ENCODE results near the gene SLC22A3.

The SLC22A3 gene

DNA sequence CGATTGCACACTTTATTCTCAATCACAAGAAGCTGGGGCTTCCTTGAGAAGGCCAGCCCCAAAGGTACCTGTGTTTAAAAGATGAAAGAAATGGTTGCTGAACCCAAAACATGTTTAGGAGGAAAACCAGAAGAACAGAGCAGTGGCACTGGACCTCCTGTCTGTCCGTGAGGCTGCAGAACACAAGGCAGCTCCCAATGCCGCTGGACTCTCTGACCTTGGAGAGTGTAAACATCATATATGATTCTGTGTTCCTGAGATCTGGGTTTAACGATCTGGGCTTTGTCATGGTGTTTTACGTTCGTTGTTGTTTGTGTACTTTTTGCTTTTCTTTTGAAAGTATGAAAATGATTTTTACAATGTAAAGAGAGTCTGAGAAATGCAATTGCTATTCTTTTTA lies 106.1 kb downstream of the SLC22A3 start:
- Histone ChIP-seq H3K27me3 (ENCODE audit: control insufficient read depth, low read length) (no peaks in the 10 kb centered on the region), H3K36me3 (ENCODE audit: control insufficient read depth, low read length) (no peaks in the 10 kb centered on the region), H3K4me1 (ENCODE audit: control insufficient read depth, low read length) (no peaks in the 10 kb centered on the region), H3F3A (ENCODE audit: control insufficient read depth, insufficient read depth) (no peaks in the 10 kb centered on the region), H3K27ac (ENCODE audit: low read depth, low read length) (no peak overlapping the region), H3K79me2 (ENCODE audit: control insufficient read depth, low read length) (no peaks in the 10 kb centered on the region), H3K4me2 (ENCODE audit: low read length) (no peak overlapping the region), H3K9me2 (replicated peaks; ENCODE audit: control insufficient read depth, low read length) (no peaks in the 10 kb centered on the region), H3K9me3 (ENCODE audit: control insufficient read depth, insufficient read depth, low read length) (no peaks in the 10 kb centered on the region), H4K20me1 (ENCODE audit: control insufficient read depth, insufficient read depth, low read depth, low read length) (no peaks in the 10 kb centered on the region), H3K4me3 (ENCODE audit: low read length) (no peak overlapping the region)
- no peak for TF ChIP-seq EZH2phosphoT487 (IDR thresholded peaks at IDR 0.05; ENCODE audit: borderline replicate concordance, low read length)

DNA sequence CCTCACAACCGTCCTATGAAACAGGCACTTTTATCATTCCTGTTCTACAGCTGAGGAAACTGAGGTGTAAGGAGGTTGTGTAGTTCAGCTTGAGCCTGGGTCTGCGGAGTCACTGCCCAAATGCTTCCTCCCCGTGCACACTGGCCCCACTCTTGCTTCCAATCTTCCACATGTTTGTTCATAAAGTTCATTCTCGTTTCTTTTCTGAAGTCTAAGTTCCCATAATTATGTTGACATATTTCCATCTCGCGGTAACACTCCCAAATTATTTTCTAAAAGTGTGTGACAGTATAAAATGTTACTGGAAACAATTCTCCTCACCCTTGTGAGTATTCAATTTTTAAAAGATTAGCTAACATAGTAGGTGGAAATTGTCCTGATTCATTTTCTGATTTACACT lies 106.9 kb downstream of the SLC22A3 start:
- Histone ChIP-seq H3K4me1 (ENCODE audit: control insufficient read depth, low read length) (no peaks in the 10 kb centered on the region), H3F3A (ENCODE audit: control insufficient read depth, insufficient read depth) (no peaks in the 10 kb centered on the region), H3K4me3 (ENCODE audit: low read length) (no peak overlapping the region), H3K9me3 (ENCODE audit: control insufficient read depth, insufficient read depth, low read length) (no peaks in the 10 kb centered on the region), H4K20me1 (ENCODE audit: control insufficient read depth, insufficient read depth, low read depth, low read length) (no peaks in the 10 kb centered on the region), H3K27me3 (ENCODE audit: control insufficient read depth, low read length) (no peaks in the 10 kb centered on the region; the same call in 1 of the 2 replicates), H3K27ac (ENCODE audit: low read depth, low read length) (no peak overlapping the region), H3K36me3 (ENCODE audit: control insufficient read depth, low read length) (no peaks in the 10 kb centered on the region), H3K79me2 (ENCODE audit: control insufficient read depth, low read length) (no peaks in the 10 kb centered on the region), H3K4me2 (ENCODE audit: low read length) (no peak overlapping the region), H3K9me2 (replicated peaks; ENCODE audit: control insufficient read depth, low read length) (no peaks in the 10 kb centered on the region)
- TF ChIP-seq, protein P1, sequence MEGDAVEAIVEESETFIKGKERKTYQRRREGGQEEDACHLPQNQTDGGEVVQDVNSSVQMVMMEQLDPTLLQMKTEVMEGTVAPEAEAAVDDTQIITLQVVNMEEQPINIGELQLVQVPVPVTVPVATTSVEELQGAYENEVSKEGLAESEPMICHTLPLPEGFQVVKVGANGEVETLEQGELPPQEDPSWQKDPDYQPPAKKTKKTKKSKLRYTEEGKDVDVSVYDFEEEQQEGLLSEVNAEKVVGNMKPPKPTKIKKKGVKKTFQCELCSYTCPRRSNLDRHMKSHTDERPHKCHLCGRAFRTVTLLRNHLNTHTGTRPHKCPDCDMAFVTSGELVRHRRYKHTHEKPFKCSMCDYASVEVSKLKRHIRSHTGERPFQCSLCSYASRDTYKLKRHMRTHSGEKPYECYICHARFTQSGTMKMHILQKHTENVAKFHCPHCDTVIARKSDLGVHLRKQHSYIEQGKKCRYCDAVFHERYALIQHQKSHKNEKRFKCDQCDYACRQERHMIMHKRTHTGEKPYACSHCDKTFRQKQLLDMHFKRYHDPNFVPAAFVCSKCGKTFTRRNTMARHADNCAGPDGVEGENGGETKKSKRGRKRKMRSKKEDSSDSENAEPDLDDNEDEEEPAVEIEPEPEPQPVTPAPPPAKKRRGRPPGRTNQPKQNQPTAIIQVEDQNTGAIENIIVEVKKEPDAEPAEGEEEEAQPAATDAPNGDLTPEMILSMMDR (IDR thresholded peaks at IDR 0.05; ENCODE audit: low read depth, low read length, poor library complexity, severe bottlenecking) = no peak
- TF ChIP-seq EZH2phosphoT487 (IDR thresholded peaks at IDR 0.05; ENCODE audit: borderline replicate concordance, low read length) = no peak

DNA sequence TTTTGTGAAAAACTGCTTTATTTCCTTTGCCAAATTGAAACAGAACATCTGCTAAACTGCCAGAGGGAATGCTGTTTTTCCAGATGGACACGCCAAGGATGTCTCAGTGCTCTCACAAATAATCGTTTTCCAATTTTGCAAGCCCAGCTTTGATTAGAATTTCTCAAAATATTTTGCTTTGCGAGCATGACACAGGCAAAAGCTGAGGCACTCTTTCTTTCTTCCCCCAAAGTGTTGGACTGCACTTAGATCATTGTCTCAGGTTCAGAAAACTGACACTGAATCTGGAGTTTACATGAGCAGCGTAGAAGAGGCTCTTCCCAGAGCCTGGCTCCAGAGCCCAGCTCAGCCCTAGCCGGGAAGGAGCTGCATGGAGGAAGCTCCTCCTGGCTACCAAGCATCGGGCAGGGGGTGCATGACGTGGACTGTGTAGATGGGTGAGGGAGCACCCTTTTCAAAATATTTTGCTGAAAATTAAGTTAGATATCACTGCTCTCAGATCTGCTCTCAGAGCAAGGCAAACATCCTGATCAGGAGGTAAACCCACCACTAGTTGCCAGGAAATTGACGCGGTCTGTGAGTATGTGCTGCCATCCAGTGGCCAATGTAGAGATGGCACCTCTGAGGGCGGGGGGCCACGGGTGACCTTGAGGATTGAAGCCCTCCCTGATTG lies 107.5 kb downstream of the SLC22A3 start:
- H3K36me3 ChIP-seq (ENCODE audit: control insufficient read depth, low read length) = no peaks in the 10 kb centered on the region
- no peaks in the 10 kb centered on the region for H4K20me1 ChIP-seq (ENCODE audit: control insufficient read depth, insufficient read depth, low read depth, low read length)
- TF ChIP-seq, protein P1 (IDR thresholded peaks at IDR 0.05; ENCODE audit: low read depth, low read length, poor library complexity, severe bottlenecking) = peak; percentile 97
- no peak for TF ChIP-seq EZH2phosphoT487 (IDR thresholded peaks at IDR 0.05; ENCODE audit: borderline replicate concordance, low read length)
- H3K4me2 ChIP-seq (ENCODE audit: low read length) = no peak overlapping the region
- no peaks in the 10 kb centered on the region for H3K9me2 ChIP-seq (replicated peaks; ENCODE audit: control insufficient read depth, low read length)
- H3K79me2 ChIP-seq (ENCODE audit: control insufficient read depth, low read length) = no peaks in the 10 kb centered on the region
- no peaks in the 10 kb centered on the region for H3F3A ChIP-seq (ENCODE audit: control insufficient read depth, insufficient read depth)
- H3K4me1 ChIP-seq (ENCODE audit: control insufficient read depth, low read length) = no peaks in the 10 kb centered on the region
- no peaks in the 10 kb centered on the region for H3K9me3 ChIP-seq (ENCODE audit: control insufficient read depth, insufficient read depth, low read length)
- H3K27ac ChIP-seq (ENCODE audit: low read depth, low read length) = no peak overlapping the region
- no peak overlapping the region for H3K4me3 ChIP-seq (ENCODE audit: low read length)
- H3K27me3 ChIP-seq (ENCODE audit: control insufficient read depth, low read length) = no peaks in the 10 kb centered on the region; the same call in 1 of the 2 replicates

DNA sequence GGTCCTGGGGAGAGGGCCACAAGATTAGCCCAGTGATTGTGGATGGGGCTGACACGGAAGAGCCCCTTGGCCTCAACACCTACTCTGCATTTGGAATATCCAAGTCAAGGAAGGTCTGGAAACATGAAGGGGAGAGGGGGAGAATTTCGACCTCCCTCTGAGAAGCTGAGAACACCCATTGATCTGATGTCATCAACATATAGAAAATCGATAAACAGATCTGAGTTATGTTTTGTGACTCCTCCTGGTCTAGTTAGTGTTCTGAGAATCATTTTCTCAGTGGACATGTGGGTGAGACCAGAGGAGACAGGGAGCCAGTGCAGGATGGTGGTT lies 108.0 kb downstream of the SLC22A3 start:
- no peaks in the 10 kb centered on the region; the same call in 1 of the 2 replicates for H3K27me3 ChIP-seq (ENCODE audit: control insufficient read depth, low read length)
- no peak overlapping the region for H3K27ac ChIP-seq (ENCODE audit: low read depth, low read length)
- H4K20me1 ChIP-seq (ENCODE audit: control insufficient read depth, insufficient read depth, low read depth, low read length) = no peaks in the 10 kb centered on the region
- no peak overlapping the region for H3K4me2 ChIP-seq (ENCODE audit: low read length)
- no peak for TF ChIP-seq EZH2phosphoT487 (IDR thresholded peaks at IDR 0.05; ENCODE audit: borderline replicate concordance, low read length)
- TF ChIP-seq, protein P1 (IDR thresholded peaks at IDR 0.05; ENCODE audit: low read depth, low read length, poor library complexity, severe bottlenecking) = peak; percentile 36
- no peaks in the 10 kb centered on the region for H3K9me3 ChIP-seq (ENCODE audit: control insufficient read depth, insufficient read depth, low read length)
- H3F3A ChIP-seq (ENCODE audit: control insufficient read depth, insufficient read depth) = no peaks in the 10 kb centered on the region
- H3K79me2 ChIP-seq (ENCODE audit: control insufficient read depth, low read length) = no peaks in the 10 kb centered on the region
- no peak overlapping the region for H3K4me3 ChIP-seq (ENCODE audit: low read length)
- no peaks in the 10 kb centered on the region for H3K36me3 ChIP-seq (ENCODE audit: control insufficient read depth, low read length)
- H3K9me2 ChIP-seq (replicated peaks; ENCODE audit: control insufficient read depth, low read length) = no peaks in the 10 kb centered on the region
- H3K4me1 ChIP-seq (ENCODE audit: control insufficient read depth, low read length) = no peaks in the 10 kb centered on the region
